CD1c-positive myeloid dendritic cell (primary cell): ENCODE results near the gene BBLN.
A peak's percentile ranks its signal among the peaks of the same experiment; 100 is the strongest.
"Not testable (repeated sequence)": the region's sequence is repeated elsewhere in the genome, so short reads cannot be mapped to it uniquely, and the experiment has no call there.

Experiments used
- DNase-seq: peaks from one replicate; pipeline ENCODE4 v3.0.0-alpha.2; 2016; ENCODE audit errors: extremely low spot score

The BBLN gene

DNA sequence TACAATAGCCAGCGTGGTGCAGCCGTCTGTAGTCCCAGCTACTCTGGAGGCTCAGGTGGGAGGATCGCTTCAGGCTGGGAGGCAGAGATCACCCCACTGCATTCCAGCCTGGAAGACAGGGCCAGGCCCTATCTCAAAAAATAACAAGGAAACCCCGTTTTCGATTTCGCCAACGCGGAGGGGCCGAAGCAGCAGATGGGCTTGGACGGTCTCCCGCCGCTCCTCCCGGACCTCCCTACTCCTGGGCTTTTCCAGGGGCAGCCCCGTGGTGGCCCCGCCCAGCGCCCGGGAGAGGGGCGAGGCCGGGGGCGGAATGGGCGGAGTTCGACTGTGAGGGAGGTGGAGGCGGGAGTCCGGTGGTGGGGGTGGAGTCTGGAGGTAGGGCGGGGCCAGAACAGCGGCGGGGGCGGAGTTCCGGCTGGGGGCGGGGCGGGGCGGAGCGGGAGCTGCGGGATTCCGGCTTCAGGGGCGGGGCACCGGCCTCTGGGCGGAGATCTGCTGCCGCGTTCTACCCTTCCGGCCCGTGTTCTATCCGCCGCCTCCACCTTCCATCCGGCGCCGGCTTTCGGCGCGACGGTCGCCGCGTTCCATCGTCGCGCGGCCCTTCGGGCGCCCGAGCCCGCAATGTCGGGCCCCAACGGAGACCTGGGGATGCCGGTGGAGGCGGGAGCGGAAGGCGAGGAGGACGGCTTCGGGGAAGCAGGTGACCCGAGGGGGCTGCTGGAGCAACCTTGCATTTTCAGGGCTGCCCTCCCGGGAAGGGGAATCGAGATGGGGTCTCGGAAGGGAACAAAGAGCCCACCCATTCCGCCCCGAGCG is at the start of gene BBLN:
TSS of gene BBLN (plus strand) at position 482 of the 819 bp plus-strand sequence. CDS start at position 625, 143 bp downstream.
- DNase-seq, result peak; percentile 88

DNA sequence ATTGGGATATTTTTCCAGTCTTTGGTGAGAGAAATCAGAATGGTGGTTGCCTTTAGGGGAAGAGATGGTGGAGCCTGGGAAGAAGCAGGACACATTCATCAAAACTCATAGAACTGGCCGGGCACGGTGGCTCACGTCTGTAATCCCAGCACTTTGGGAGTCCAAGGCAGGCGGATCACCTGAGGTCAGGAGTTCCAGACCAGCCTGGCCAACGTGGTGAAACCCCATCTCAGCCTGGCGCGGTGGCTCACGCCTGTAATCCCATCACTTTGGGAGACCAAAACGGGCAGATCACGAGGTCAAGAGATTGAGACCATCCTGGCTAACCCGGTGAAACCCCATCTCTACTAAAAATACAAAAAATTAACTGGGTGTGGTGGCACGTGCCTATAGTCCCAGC is 48.3 kb upstream of the BBLN start:
- DNase-seq, result not testable (repeated sequence)

GRCh38 chr9:128113526-128114325 is 46.3 kb upstream of the BBLN start:
- no peak for DNase-seq

DNA sequence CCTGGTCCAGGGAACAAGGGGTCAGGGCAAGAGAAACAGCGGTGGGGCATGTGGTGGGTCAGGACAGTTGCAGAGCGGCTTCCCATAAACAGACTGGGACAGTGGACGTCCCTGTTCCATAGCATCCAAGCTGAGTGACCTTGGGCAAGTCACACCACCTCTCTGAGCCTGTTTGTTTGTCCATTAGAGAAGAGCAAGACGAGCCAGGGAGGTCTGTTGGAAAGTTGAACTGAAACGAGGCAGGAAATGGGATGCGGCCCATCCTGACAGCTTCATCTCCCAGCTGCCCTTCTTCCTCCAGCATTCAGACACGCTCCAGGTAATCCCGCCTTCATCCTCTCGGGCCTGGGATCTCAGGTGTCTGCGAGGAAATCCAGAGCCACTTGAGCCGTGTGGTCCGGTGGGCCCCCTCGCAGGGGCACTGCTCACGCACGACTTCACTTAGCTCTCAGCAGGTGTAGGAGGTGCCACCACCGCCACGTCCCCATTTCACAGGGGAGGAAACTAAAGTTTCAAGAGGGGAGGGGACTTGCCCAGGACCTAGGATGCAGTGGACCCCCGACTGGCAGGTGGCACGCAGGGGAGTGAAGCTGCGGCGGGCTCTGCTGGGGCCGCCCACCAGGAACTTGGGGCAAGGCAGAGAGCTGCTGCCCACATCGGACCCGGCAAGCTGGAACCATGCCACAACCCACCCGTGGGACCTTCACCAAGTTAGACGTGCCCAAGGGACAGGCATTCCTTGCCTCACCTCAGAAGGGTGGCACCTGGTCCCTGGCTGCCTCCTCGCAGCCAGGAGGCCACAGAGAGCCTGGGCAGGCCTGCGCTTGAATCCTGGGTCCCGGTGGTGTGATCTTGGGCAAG is 45.5 kb upstream of the BBLN start:
- no peak for DNase-seq

GRCh38 chr9:128115187-128116103 is 44.6 kb upstream of the BBLN start:
- peak; percentile 94 for DNase-seq

- no peak for DNase-seq
These were observed 43.7 kb upstream of the BBLN start for GRCh38 chr9:128116104-128117083.

DNA sequence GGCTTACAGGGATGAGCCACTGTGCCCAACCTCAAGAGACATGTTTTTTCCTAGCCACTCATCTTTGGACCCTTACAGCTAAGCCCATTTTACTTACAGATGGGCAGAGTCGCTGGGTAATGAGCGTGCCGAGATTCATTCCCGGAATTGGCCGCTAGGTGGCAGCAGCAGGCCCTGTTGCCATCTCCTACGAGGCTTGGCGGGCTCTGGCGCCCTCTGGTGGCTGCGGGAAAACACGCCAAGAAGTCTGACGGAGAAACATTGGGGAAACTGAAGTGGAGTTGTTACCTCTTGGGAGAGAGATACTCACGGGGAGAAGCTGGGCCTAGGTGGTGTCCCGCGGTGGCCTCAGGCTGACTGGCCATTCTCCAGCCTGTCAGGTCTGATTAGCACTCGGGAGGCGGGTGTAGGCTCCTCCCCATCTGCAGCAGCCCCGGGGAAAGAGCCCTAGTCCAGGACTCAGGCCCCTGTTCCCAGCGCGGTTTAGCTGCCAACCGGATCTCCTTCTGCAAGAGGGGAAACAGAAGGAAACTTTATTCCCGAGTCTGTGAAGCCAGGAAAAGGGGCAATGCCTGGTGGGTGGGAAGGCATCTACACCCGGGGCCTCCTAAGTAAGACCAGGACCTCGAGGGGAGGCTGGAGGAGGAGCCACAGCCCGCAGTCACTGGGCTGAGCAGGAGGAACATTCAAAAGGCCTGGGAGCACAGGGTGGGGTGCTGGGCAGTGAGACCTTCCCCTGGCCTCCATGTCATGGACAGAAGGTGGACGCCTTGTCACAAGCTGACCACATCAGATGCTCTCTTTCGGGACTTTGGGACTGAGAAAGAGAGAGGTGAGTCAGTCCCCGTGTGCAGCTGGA is 42.2 kb upstream of the BBLN start:
- DNase-seq, result peak; percentile 98

GRCh38 chr9:128118472-128118857 is 41.6 kb upstream of the BBLN start:
- no peak for DNase-seq

DNA sequence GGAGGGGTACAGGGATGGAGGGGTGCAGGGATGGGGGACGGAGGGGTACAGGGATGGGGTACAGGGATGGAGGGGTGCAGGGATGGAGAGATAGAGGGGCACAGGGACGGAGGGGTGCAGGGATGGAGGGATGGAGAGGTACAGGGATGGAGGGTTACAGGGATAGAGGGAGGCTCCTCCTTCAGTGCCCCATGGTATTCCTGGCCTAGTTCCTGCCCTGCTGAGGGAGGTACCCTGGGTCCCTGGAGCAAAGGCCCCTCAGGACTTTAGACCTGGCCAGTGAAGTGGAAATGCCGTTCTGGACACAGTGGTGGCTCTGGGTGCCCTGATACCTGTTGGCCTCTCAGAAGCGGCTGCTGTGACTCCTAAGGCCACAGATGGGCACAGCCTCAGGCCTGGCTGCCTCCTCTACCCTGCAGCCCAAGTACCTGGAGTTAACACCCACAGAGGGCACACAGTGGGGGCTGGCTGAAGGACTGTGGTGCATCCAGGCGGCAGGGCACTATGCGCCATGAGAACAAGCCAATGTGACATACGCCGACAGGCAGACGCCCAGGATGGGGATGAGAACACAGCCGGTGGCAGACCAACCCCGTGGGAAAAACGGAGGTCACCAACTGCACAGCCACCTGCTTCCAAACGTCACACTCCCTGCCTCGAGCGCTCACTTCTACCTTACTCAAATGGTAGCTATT is 40.9 kb upstream of the BBLN start:
- DNase-seq, result no peak

- no peak for DNase-seq
These were observed 39.9 kb upstream of the BBLN start for GRCh38 chr9:128120061-128120740.

- no peak for DNase-seq
These were observed 39.2 kb upstream of the BBLN start for GRCh38 chr9:128120741-128121465.

GRCh38 chr9:128121466-128121810 is 38.6 kb upstream of the BBLN start:
- DNase-seq, result no peak

DNA sequence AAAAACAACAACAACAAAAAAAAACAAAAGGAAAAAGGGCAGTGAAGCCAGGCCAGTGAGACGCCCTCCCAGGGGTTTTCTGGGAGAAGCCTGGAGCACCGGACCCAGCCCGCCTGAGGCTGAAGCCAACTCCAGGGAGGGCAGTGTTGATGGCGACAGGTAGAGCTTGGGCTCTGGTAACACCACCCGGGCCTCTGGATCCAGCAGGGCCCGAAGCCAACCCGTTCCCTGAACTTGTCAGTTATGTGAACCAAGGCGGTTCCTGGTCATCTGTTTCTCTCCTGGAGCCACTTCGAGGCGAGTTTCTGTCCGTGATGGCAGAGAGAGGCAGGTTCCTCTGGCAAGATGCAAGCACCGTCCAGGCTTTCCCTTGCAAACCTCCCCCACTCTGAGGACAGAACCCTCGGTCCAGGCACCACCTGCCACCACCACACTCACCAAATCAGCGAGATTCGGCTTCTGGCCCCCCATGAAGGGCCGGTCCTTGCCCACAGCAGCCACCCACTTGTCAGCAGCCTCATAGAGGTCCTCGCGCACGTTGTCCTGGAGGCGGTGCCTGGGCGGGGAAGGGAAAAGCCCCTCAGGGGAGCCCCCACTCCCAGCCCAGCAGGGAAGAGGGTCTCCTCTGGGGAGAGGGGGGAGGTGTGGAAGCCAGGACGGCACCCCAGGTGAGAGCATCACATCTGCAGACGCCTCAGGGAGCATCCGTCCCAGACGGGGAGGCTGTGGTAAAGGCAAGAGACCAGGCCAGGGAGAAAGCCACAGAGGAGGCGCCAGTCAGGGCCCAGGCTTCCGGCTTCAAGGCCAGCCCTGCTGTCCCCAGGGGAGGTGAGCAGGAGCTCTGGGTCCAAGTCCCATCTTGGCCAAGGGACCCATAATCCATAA is 37.9 kb upstream of the BBLN start:
- no peak for DNase-seq

DNA sequence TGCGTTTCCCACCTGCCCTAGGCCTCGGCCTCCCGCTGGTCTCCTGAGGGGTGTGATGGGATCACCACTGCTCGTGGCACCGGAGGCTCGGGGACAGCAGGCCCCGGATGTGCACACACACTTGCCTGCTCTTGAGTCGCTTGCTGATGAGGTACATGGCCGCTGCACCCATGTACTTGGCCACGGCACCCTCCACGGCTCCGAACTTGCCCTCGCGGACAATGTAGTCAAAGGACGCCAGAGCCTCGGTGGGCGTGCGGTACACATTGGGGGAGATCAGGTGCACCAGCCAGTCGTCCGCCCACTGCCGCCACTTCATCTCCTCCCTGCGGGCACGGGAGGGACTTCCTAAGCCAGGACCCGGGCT is 37.3 kb upstream of the BBLN start:
- no peak for DNase-seq

- DNase-seq, result no peak
These were observed 36.5 kb upstream of the BBLN start for GRCh38 chr9:128123451-128124080.

- no peak for DNase-seq
These were observed 35.6 kb upstream of the BBLN start for GRCh38 chr9:128124451-128124850.
